ENCODE data around the gene PPM1J.

DNA sequence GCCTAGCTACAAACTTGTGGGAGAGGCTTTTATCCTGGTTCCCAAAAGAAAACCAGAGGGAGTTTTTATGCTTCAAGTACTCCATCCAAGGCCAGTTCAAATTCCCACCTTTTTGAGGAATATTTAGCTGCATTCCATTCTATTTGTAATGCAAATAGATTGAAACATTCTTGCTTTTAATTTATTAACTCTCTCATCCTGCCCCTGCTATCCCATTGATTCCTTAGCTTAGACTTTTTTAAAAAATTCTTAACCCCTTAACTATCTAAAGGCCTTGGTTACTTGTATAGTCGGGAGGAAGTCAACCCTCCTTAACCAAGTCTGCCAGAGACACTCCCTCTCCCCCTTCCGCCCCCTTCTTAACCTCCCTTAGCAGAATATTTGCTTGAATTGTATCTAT lies 43.1 kb downstream of the PPM1J start:
- TF ChIP-seq POLR2A (IDR thresholded peaks at IDR 0.05) (no peak), EP300 (IDR thresholded peaks at IDR 0.05) (no peak)
- TF ChIP-seq, protein P1, sequence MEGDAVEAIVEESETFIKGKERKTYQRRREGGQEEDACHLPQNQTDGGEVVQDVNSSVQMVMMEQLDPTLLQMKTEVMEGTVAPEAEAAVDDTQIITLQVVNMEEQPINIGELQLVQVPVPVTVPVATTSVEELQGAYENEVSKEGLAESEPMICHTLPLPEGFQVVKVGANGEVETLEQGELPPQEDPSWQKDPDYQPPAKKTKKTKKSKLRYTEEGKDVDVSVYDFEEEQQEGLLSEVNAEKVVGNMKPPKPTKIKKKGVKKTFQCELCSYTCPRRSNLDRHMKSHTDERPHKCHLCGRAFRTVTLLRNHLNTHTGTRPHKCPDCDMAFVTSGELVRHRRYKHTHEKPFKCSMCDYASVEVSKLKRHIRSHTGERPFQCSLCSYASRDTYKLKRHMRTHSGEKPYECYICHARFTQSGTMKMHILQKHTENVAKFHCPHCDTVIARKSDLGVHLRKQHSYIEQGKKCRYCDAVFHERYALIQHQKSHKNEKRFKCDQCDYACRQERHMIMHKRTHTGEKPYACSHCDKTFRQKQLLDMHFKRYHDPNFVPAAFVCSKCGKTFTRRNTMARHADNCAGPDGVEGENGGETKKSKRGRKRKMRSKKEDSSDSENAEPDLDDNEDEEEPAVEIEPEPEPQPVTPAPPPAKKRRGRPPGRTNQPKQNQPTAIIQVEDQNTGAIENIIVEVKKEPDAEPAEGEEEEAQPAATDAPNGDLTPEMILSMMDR (IDR thresholded peaks at IDR 0.05) = no peak

All from suprapubic skin (tissue), 3 donors.